ENCODE data around the gene PUSL1.

The PUSL1 gene

DNA sequence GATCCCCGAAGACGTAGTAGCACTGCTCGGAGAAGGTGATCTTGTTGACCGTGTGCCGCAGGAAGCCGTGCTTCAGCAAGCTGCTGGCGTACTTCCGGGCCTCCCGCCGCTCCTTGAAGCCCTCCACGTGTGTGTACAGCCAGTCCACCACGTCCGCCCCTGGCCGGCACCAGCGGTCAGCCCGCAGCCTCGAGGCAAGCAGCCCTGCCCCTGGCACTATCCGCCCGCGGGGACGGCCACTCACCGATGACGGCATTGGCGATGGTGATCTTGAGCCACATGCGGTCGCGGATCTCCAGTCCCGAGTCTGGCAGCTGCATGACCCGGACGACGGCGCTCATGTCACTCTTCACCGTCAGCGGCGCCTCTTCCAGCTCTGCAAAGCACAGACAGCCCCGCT lies 29.9 kb downstream of the PUSL1 start:
- H3K9ac ChIP-seq (ENCODE audit: low read length) = no peak overlapping the region
- no peak overlapping the region for H2AFZ ChIP-seq (ENCODE audit: low read depth, low read length)
- H3K4me1 ChIP-seq (ENCODE audit: low read length) = no peaks in the 10 kb centered on the region
- no peak overlapping the region for H3K4me2 ChIP-seq (ENCODE audit: low read length)
- H3K36me3 ChIP-seq (replicated peaks; ENCODE audit: low read depth, low read length) = peaks cover 12% of the 10 kb centered on the region
- peaks cover under 1% of the 10 kb centered on the region; the same call in 1 of the 2 replicates for H3K79me2 ChIP-seq (ENCODE audit: low read length)
- no peak for TF ChIP-seq EZH2phosphoT487 (IDR thresholded peaks at IDR 0.05; ENCODE audit: low read depth)
- TF ChIP-seq, protein P1, sequence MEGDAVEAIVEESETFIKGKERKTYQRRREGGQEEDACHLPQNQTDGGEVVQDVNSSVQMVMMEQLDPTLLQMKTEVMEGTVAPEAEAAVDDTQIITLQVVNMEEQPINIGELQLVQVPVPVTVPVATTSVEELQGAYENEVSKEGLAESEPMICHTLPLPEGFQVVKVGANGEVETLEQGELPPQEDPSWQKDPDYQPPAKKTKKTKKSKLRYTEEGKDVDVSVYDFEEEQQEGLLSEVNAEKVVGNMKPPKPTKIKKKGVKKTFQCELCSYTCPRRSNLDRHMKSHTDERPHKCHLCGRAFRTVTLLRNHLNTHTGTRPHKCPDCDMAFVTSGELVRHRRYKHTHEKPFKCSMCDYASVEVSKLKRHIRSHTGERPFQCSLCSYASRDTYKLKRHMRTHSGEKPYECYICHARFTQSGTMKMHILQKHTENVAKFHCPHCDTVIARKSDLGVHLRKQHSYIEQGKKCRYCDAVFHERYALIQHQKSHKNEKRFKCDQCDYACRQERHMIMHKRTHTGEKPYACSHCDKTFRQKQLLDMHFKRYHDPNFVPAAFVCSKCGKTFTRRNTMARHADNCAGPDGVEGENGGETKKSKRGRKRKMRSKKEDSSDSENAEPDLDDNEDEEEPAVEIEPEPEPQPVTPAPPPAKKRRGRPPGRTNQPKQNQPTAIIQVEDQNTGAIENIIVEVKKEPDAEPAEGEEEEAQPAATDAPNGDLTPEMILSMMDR (IDR thresholded peaks at IDR 0.05; ENCODE audit: low read depth, low read length) = no peak
- H4K20me1 ChIP-seq (ENCODE audit: insufficient read depth, low read length) = 0 out of 2 replicates have a peak, but pooled peaks cover 7% of the 10 kb centered on the region
- H3K4me3 ChIP-seq (ENCODE audit: low read length) = no peak overlapping the region
- no peaks in the 10 kb centered on the region for H3K9me3 ChIP-seq (ENCODE audit: insufficient read depth, low read length)
- no peaks in the 10 kb centered on the region for H3K27me3 ChIP-seq (ENCODE audit: low read depth, low read length)
- no peak overlapping the region for H3K27ac ChIP-seq (ENCODE audit: low read length)

DNA sequence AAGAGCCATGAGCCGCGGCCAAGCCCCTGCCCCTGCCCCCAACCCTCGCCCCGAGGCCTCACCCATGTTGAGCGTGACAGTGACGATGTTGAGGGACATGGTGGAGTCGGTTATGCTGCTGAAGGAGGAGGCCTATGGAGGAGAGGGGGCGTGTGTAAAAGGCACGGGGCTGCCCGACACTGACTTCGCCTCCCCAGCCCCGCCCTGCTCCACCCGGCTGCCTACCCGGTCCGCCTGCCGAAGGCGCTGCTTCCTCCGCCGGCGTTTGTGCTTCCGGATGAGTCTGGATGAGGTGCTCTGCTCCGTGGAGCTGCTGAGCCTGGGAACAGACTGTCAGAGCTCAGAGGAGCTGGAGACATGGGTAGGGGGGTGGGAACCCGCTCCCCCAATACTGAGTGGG lies 31.8 kb downstream of the PUSL1 start:
- no peaks in the 10 kb centered on the region for H3K27me3 ChIP-seq (ENCODE audit: low read depth, low read length)
- no peak overlapping the region for H3K4me3 ChIP-seq (ENCODE audit: low read length)
- H3K79me2 ChIP-seq (ENCODE audit: low read length) = peaks cover 18% of the 10 kb centered on the region; the same call in 1 of the 2 replicates
- TF ChIP-seq, protein P1 (IDR thresholded peaks at IDR 0.05; ENCODE audit: low read depth, low read length) = no peak
- TF ChIP-seq EZH2phosphoT487 (IDR thresholded peaks at IDR 0.05; ENCODE audit: low read depth) = no peak
- H2AFZ ChIP-seq (ENCODE audit: low read depth, low read length) = no peak overlapping the region
- H3K36me3 ChIP-seq (replicated peaks; ENCODE audit: low read depth, low read length) = peaks cover 12% of the 10 kb centered on the region
- peaks cover 17% of the 10 kb centered on the region; the same call in 1 of the 2 replicates for H4K20me1 ChIP-seq (ENCODE audit: insufficient read depth, low read length)
- H3K9me3 ChIP-seq (ENCODE audit: insufficient read depth, low read length) = no peaks in the 10 kb centered on the region
- H3K9ac ChIP-seq (ENCODE audit: low read length) = no peak overlapping the region
- H3K27ac ChIP-seq (ENCODE audit: low read length) = no peak overlapping the region
- no peaks in the 10 kb centered on the region for H3K4me1 ChIP-seq (ENCODE audit: low read length)
- no peak overlapping the region for H3K4me2 ChIP-seq (ENCODE audit: low read length)

DNA sequence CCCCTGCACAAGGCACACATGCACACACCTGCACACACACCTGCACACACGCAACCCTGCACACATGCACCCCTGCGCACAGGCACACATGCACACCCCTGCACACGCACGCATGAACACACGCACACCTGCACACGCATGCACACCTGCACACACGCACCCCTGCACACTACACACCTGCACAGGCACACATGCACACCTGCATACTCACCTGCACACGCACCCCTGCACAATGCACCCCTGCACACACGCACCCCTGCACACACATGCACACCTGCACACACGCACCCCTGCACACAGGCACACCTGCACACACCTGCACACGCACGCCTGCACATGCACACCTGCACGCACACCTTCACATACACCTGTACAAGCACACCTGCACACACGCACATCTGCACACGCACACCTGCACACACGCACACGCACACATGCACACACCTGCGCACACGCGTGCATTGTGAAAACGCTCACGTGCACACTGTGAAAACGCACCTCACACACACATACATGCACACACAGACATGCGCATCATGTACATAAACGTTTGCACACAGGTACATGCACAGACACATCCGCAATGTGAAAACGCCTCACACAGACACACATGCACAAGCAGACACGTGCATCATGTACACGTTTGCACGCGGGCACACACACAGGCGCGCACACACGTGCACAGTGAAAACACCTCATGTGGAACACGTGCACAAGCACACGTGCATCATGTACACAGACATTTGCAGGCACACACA lies 32.6 kb downstream of the PUSL1 start:
- Histone ChIP-seq H3K4me1 (ENCODE audit: low read length) (no peaks in the 10 kb centered on the region), H2AFZ (ENCODE audit: low read depth, low read length) (no peak overlapping the region), H3K4me3 (ENCODE audit: low read length) (no peak overlapping the region), H4K20me1 (ENCODE audit: insufficient read depth, low read length) (peaks cover 21% of the 10 kb centered on the region; the same call in 1 of the 2 replicates), H3K36me3 (replicated peaks; ENCODE audit: low read depth, low read length) (peaks cover 12% of the 10 kb centered on the region), H3K27ac (ENCODE audit: low read length) (no peak overlapping the region), H3K27me3 (ENCODE audit: low read depth, low read length) (no peaks in the 10 kb centered on the region), H3K9me3 (ENCODE audit: insufficient read depth, low read length) (no peaks in the 10 kb centered on the region), H3K9ac (ENCODE audit: low read length) (no peak overlapping the region), H3K79me2 (ENCODE audit: low read length) (peaks cover 26% of the 10 kb centered on the region), H3K4me2 (ENCODE audit: low read length) (no peak overlapping the region)
- TF ChIP-seq, protein P1 (IDR thresholded peaks at IDR 0.05; ENCODE audit: low read depth, low read length) = no peak
- TF ChIP-seq EZH2phosphoT487 (IDR thresholded peaks at IDR 0.05; ENCODE audit: low read depth) = no peak

DNA sequence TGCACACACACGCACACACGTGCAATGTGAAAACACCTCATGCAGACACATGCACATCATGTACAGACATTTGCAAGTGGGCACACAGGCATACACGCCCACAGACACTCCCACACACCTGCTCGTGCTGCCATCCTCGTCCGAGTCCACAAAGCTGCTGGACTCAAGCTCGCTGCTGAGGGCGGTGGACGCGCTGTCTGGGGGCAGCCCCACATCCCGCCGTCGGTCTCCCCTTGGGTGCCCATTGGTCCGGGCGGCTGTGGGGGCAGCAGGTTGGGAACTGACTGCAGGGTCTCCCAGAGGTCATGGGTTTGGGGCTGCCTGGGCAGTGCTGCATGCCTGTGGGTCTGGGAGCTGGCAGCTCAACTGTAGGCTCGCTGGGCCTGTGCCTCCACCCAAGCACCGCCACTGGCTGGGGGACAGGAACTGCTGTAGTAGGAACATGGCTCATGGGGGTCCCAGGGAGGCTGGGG lies 33.2 kb downstream of the PUSL1 start:
- H3K9me3 ChIP-seq (ENCODE audit: insufficient read depth, low read length) = no peaks in the 10 kb centered on the region
- no peak overlapping the region for H3K4me2 ChIP-seq (ENCODE audit: low read length)
- H4K20me1 ChIP-seq (ENCODE audit: insufficient read depth, low read length) = peaks cover 27% of the 10 kb centered on the region; the same call in 1 of the 2 replicates
- H3K9ac ChIP-seq (ENCODE audit: low read length) = no peak overlapping the region
- no peak for TF ChIP-seq EZH2phosphoT487 (IDR thresholded peaks at IDR 0.05; ENCODE audit: low read depth)
- TF ChIP-seq, protein P1 (IDR thresholded peaks at IDR 0.05; ENCODE audit: low read depth, low read length) = no peak
- H3K36me3 ChIP-seq (replicated peaks; ENCODE audit: low read depth, low read length) = peaks cover 12% of the 10 kb centered on the region
- no peaks in the 10 kb centered on the region for H3K27me3 ChIP-seq (ENCODE audit: low read depth, low read length)
- H3K27ac ChIP-seq (ENCODE audit: low read length) = no peak overlapping the region
- H3K4me1 ChIP-seq (ENCODE audit: low read length) = no peaks in the 10 kb centered on the region
- no peak overlapping the region for H3K4me3 ChIP-seq (ENCODE audit: low read length)
- H3K79me2 ChIP-seq (ENCODE audit: low read length) = peaks cover 32% of the 10 kb centered on the region
- no peak overlapping the region for H2AFZ ChIP-seq (ENCODE audit: low read depth, low read length)

All from OCI-LY3 (cell line).